Liver (tissue), 9 donors: Measurements from ENCODE around the gene P2RY8. TPM values are rescaled to one million over a fixed set of nuclear protein-coding genes. Genes with fewer than 3 reads are reported as not detected.

Experiments
- DNase-seq: peaks from one replicate; pipeline ENCODE4 v3.0.0-alpha.2; 2017; ENCODE audit warnings: low spot score
- H3K27ac ChIP-seq, 2 donors: one replicate each; pipeline ENCODE4 v1.7.0; 2013; ENCODE audit warnings: inconsistent platforms in 2 of 2, low read length in 2 of 2, control low read depth in 1 of 2, low read depth in 1 of 2, mild to moderate bottlenecking in 1 of 2
- H3K27me3 ChIP-seq, 4 donors: one replicate each; pipeline versions ENCODE4 v1.6.1 to v1.7.0; 2013; ENCODE audit warnings: low read length in 3 of 4, inconsistent platforms in 1 of 4, mild to moderate bottlenecking in 1 of 4, moderate library complexity in 1 of 4; ENCODE audit not compliant: control insufficient read depth in 4 of 4, insufficient read depth in 4 of 4
- H3K36me3 ChIP-seq, 4 donors: one replicate each; pipeline versions ENCODE4 v1.6.1 to v1.7.0; 2013; ENCODE audit warnings: low read length in 3 of 4, mild to moderate bottlenecking in 3 of 4, low read depth in 1 of 4, moderate library complexity in 1 of 4; ENCODE audit not compliant: control insufficient read depth in 4 of 4, insufficient read depth in 3 of 4
- H3K4me1 ChIP-seq, 4 donors: one replicate each; pipeline versions ENCODE4 v1.6.1 to v1.7.0; 2013; ENCODE audit warnings: low read length in 3 of 4, mild to moderate bottlenecking in 3 of 4, moderate library complexity in 1 of 4; ENCODE audit not compliant: control insufficient read depth in 4 of 4, insufficient read depth in 4 of 4
- H3K4me3 ChIP-seq, 3 donors: one replicate each; pipeline versions ENCODE4 v1.6.1 to v1.7.0; 2013; ENCODE audit warnings: low read length in 3 of 3, control low read depth in 1 of 3, low read depth in 1 of 3, mild to moderate bottlenecking in 1 of 3
- H3K9ac ChIP-seq, 2 donors: one replicate each; pipeline ENCODE4 v1.7.0; 2013; ENCODE audit warnings: low read length in 2 of 2, mild to moderate bottlenecking in 2 of 2, moderate library complexity in 2 of 2, control low read depth in 1 of 2, low read depth in 1 of 2
- H3K9me3 ChIP-seq, 4 donors: one replicate each; pipeline versions ENCODE4 v1.6.1 to v1.7.0; 2013; ENCODE audit warnings: low read length in 3 of 4; ENCODE audit not compliant: control insufficient read depth in 4 of 4
- EGR1 ChIP-seq, 2 donors: IDR thresholded peaks; 2 replicates each; pipeline ENCODE4 v1.6.1; 2016 to 2018; ENCODE audit warnings: antibody characterized with exemption in 2 of 2, low read depth in 2 of 2
- FOXA1 ChIP-seq: IDR thresholded peaks from 2 replicates; pipeline ENCODE4 v1.6.1; 2016; ENCODE audit warnings: antibody characterized with exemption
- FOXA2 ChIP-seq: IDR thresholded peaks from 2 replicates; pipeline ENCODE4 v1.6.1; 2016; ENCODE audit warnings: antibody characterized with exemption
- GABPA ChIP-seq, 2 donors: IDR thresholded peaks in 1 of 2; conservative IDR thresholded peaks in 1 of 2; 2 replicates each; pipeline ENCODE4 v1.6.1; 2016; ENCODE audit warnings: antibody characterized with exemption in 2 of 2, mild to moderate bottlenecking in 1 of 2, moderate library complexity in 1 of 2
- HNF4A ChIP-seq, 2 donors: conservative IDR thresholded peaks; 2 replicates each; pipeline ENCODE4 v1.6.1; 2016; ENCODE audit warnings: antibody characterized with exemption in 2 of 2, mild to moderate bottlenecking in 2 of 2
- HNF4G ChIP-seq: IDR thresholded peaks from 2 replicates; pipeline ENCODE4 v1.6.1; 2016; ENCODE audit warnings: antibody characterized with exemption
- JUND ChIP-seq, 2 donors: IDR thresholded peaks; 2 replicates each; pipeline ENCODE4 v1.6.1; 2016; ENCODE audit warnings: antibody characterized with exemption in 2 of 2
- NR2F2 ChIP-seq: IDR thresholded peaks from 2 replicates; pipeline ENCODE4 v1.6.1; 2016; ENCODE audit warnings: antibody characterized with exemption
- RAD21 ChIP-seq, 2 donors: IDR thresholded peaks; 2 replicates each; pipeline ENCODE4 v1.6.1; 2016; ENCODE audit warnings: antibody characterized with exemption in 2 of 2, mild to moderate bottlenecking in 2 of 2
- SP1 ChIP-seq: IDR thresholded peaks from 2 replicates; pipeline ENCODE4 v1.6.1; 2018; ENCODE audit warnings: antibody characterized with exemption, mild to moderate bottlenecking
- TAF1 ChIP-seq: conservative IDR thresholded peaks from 2 replicates; pipeline ENCODE4 v1.6.1; 2016; ENCODE audit warnings: antibody characterized with exemption, mild to moderate bottlenecking
- YY1 ChIP-seq: IDR thresholded peaks from 2 replicates; pipeline ENCODE4 v1.6.1; 2016; ENCODE audit warnings: antibody characterized with exemption, mild to moderate bottlenecking
- WGBS: extraction: QIAGEN DNeasy Blood & Tissue Kit; methylation state at CpG from one replicate; pipeline ENCODE4 v1.1.7; 2013; 5-methylcytosine and 5-hydroxymethylcytosine counted together
- polyA plus RNA-seq, 2 donors: library from polyadenylated mRNA; stranded (reverse) in 1 of 2; unstranded in 1 of 2; fragments of 200-250 nt in 1 of 2; fragments of >200 nt in 1 of 2; fragmentation: Nextera tagmentation in 1 of 2; extraction: Ambion mirVana in 1 of 2; gene quantifications; one replicate each; pipeline versions ENCODE4 v1.2.1 to v1.2.3, GENCODE V29; 2013 to 2015
- total RNA-seq, 2 donors: library from RNA; depleted of rRNA; stranded (reverse); fragments of >200 nt; gene quantifications; one replicate each; pipeline ENCODE4 v1.2.3, GENCODE V29; 2014
- TF ChIP-seq, protein P1 (sequence below): fragments of 150-350 bp; IDR thresholded peaks from 2 replicates; pipeline ENCODE4 v1.5.1; 2017; ENCODE audit warnings: improper control_type of control experiment, low read depth, low read length; ENCODE audit not compliant: missing input control
- TF ChIP-seq, protein P2 (sequence below): IDR thresholded peaks from 2 replicates; pipeline ENCODE4 v1.6.1; 2016; ENCODE audit warnings: antibody characterized with exemption
- TF ChIP-seq, protein P3 (sequence below): IDR thresholded peaks from 2 replicates; pipeline ENCODE4 v1.6.1; 2016; ENCODE audit warnings: antibody characterized with exemption
- TF ChIP-seq, protein P4 (sequence below): IDR thresholded peaks from 2 replicates; pipeline ENCODE4 v1.6.1; 2016; ENCODE audit warnings: antibody characterized with exemption, mild to moderate bottlenecking
- TF ChIP-seq, protein P5 (sequence below): IDR thresholded peaks from 2 replicates; pipeline ENCODE4 v1.6.1; 2016; ENCODE audit warnings: antibody characterized with exemption
- donor health status: healthy.
- donor health status: healthy.
- donor health status: healthy.
- donor health status: healthy.
- donor health status: healthy.

P2RY8 gene
- total and polyA plus RNA-seq, 4 donors, result 0.24 to 4.4 (median 0.59) TPM

DNA sequence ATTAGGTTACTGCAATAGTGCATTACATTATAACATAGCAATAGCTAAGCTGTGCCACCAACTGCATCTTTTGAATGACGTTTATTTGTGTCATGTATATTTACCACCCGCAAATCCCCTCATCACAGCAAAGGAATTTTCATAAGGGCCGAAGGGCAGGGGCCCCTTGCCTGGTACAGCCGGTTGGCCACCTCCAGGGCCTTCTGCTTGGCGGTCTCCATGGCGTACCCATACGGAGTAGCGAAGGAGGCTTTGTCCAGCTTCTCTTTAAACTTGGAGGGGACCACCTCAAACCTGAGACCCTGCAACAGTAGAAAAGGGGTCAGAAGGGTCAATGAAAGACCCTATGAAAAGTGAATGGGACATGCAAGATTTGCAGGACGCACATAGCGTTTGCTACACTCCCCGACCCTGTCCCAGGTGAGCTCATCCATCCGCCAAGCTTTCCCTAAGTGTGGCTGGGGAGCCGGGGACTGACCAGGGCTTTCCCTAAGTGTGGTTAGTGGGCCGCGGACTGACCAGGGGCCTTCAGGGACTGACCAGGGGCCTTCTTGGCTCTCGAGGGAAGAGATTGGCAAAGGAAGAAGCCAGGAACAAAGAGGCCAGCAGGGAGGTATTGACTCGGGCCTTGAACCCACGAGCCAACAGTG lies 94.8 kb downstream of the P2RY8 start:
- Histone ChIP-seq H3K4me1 (peaks cover 0 to 6% (median 0%) of the 10 kb centered on the region in 4 donors), H3K9me3 (no peaks in the 10 kb centered on the region), H3K27me3 (no peaks in the 10 kb centered on the region), H3K9ac (no peak overlapping the region), H3K36me3 (peaks cover under 1 to 3% (median 3%) of the 10 kb centered on the region in 4 donors), H3K27ac (no peak overlapping the region), H3K4me3 (no peak overlapping the region)
- peak; percentile 5 for DNase-seq
- WGBS, result 97% methylated on average over 18 of the region's 18 CpGs
- TF ChIP-seq EGR1 (IDR thresholded peaks at IDR 0.05; ENCODE audit: low read depth in 2 of 2), result no peak
- no peak for TF ChIP-seq YY1
- TF ChIP-seq JUND (IDR thresholded peaks at IDR 0.05), result no peak
- TF ChIP-seq, protein P1, sequence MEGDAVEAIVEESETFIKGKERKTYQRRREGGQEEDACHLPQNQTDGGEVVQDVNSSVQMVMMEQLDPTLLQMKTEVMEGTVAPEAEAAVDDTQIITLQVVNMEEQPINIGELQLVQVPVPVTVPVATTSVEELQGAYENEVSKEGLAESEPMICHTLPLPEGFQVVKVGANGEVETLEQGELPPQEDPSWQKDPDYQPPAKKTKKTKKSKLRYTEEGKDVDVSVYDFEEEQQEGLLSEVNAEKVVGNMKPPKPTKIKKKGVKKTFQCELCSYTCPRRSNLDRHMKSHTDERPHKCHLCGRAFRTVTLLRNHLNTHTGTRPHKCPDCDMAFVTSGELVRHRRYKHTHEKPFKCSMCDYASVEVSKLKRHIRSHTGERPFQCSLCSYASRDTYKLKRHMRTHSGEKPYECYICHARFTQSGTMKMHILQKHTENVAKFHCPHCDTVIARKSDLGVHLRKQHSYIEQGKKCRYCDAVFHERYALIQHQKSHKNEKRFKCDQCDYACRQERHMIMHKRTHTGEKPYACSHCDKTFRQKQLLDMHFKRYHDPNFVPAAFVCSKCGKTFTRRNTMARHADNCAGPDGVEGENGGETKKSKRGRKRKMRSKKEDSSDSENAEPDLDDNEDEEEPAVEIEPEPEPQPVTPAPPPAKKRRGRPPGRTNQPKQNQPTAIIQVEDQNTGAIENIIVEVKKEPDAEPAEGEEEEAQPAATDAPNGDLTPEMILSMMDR, result no peak
- TF ChIP-seq, protein P2, sequence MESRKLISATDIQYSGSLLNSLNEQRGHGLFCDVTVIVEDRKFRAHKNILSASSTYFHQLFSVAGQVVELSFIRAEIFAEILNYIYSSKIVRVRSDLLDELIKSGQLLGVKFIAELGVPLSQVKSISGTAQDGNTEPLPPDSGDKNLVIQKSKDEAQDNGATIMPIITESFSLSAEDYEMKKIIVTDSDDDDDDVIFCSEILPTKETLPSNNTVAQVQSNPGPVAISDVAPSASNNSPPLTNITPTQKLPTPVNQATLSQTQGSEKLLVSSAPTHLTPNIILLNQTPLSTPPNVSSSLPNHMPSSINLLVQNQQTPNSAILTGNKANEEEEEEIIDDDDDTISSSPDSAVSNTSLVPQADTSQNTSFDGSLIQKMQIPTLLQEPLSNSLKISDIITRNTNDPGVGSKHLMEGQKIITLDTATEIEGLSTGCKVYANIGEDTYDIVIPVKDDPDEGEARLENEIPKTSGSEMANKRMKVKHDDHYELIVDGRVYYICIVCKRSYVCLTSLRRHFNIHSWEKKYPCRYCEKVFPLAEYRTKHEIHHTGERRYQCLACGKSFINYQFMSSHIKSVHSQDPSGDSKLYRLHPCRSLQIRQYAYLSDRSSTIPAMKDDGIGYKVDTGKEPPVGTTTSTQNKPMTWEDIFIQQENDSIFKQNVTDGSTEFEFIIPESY, result no peak
- TF ChIP-seq GABPA (IDR thresholded peaks at IDR 0.05 in 1 of 2, conservative IDR thresholded peaks at IDR 0.05 in 1 of 2), result no peak
- no peak for TF ChIP-seq RAD21 (IDR thresholded peaks at IDR 0.05)
- no peak for TF ChIP-seq TAF1
- TF ChIP-seq HNF4A (conservative IDR thresholded peaks at IDR 0.05), result no peak
- TF ChIP-seq, protein P3, sequence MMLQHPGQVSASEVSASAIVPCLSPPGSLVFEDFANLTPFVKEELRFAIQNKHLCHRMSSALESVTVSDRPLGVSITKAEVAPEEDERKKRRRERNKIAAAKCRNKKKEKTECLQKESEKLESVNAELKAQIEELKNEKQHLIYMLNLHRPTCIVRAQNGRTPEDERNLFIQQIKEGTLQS, result no peak
- TF ChIP-seq, protein P4, sequence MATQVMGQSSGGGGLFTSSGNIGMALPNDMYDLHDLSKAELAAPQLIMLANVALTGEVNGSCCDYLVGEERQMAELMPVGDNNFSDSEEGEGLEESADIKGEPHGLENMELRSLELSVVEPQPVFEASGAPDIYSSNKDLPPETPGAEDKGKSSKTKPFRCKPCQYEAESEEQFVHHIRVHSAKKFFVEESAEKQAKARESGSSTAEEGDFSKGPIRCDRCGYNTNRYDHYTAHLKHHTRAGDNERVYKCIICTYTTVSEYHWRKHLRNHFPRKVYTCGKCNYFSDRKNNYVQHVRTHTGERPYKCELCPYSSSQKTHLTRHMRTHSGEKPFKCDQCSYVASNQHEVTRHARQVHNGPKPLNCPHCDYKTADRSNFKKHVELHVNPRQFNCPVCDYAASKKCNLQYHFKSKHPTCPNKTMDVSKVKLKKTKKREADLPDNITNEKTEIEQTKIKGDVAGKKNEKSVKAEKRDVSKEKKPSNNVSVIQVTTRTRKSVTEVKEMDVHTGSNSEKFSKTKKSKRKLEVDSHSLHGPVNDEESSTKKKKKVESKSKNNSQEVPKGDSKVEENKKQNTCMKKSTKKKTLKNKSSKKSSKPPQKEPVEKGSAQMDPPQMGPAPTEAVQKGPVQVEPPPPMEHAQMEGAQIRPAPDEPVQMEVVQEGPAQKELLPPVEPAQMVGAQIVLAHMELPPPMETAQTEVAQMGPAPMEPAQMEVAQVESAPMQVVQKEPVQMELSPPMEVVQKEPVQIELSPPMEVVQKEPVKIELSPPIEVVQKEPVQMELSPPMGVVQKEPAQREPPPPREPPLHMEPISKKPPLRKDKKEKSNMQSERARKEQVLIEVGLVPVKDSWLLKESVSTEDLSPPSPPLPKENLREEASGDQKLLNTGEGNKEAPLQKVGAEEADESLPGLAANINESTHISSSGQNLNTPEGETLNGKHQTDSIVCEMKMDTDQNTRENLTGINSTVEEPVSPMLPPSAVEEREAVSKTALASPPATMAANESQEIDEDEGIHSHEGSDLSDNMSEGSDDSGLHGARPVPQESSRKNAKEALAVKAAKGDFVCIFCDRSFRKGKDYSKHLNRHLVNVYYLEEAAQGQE, result no peak
- no peak for TF ChIP-seq NR2F2
- TF ChIP-seq HNF4G, result no peak
- TF ChIP-seq, protein P5, sequence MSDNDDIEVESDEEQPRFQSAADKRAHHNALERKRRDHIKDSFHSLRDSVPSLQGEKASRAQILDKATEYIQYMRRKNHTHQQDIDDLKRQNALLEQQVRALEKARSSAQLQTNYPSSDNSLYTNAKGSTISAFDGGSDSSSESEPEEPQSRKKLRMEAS, result no peak
- no peak for TF ChIP-seq FOXA2
- no peak for TF ChIP-seq SP1
- TF ChIP-seq FOXA1, result no peak
